Measurements from ENCODE around the gene PILRB. TPM values are rescaled to one million over a fixed set of nuclear protein-coding genes. Genes with fewer than 3 reads are reported as not detected.

PILRB gene
- total RNA-seq, 1 donor from 2014 or later = 4.2 TPM

- H3K27me3 ChIP-seq (ENCODE audit: control insufficient read depth in 3 of 3, insufficient read depth in 3 of 3, low read length in 3 of 3) = no peaks in the 10 kb centered on the region
- no peak overlapping the region for H3K9ac ChIP-seq (ENCODE audit: low read depth in 1 of 3, low read length in 3 of 3)
- H3K4me3 ChIP-seq (ENCODE audit: low read length in 3 of 3) = no peak overlapping the region
- H3K36me3 ChIP-seq (ENCODE audit: control insufficient read depth in 3 of 3, insufficient read depth in 3 of 3, low read length in 3 of 3) = peaks cover 15 to 36% (median 23%) of the 10 kb centered on the region in 3 donors
- peaks cover 0 to 2% (median 2%) of the 10 kb centered on the region in 3 donors for H3K4me1 ChIP-seq (ENCODE audit: control insufficient read depth in 3 of 3, insufficient read depth in 3 of 3, low read length in 3 of 3)
- no peak overlapping the region for H3K27ac ChIP-seq (ENCODE audit: low read depth, low read length)
- H3K9me3 ChIP-seq (ENCODE audit: control insufficient read depth in 3 of 3, low read length in 3 of 3) = peaks cover 0 to 2% (median 0%) of the 10 kb centered on the region in 3 donors
Measured at GRCh38 chr7:100366411-100367250, 8.7 kb downstream of the PILRB start.

GRCh38 chr7:100367251-100367620, 9.3 kb downstream of the PILRB start:
- H3K9me3 ChIP-seq (ENCODE audit: control insufficient read depth in 3 of 3, low read length in 3 of 3) = peaks cover 0 to 2% (median 0%) of the 10 kb centered on the region in 3 donors
- peaks cover 0 to 2% (median 2%) of the 10 kb centered on the region in 3 donors for H3K4me1 ChIP-seq (ENCODE audit: control insufficient read depth in 3 of 3, insufficient read depth in 3 of 3, low read length in 3 of 3)
- H3K9ac ChIP-seq (ENCODE audit: low read depth in 1 of 3, low read length in 3 of 3) = no peak overlapping the region
- H3K27me3 ChIP-seq (ENCODE audit: control insufficient read depth in 3 of 3, insufficient read depth in 3 of 3, low read length in 3 of 3) = no peaks in the 10 kb centered on the region
- no peak overlapping the region for H3K4me3 ChIP-seq (ENCODE audit: low read length in 3 of 3)
- H3K36me3 ChIP-seq (ENCODE audit: control insufficient read depth in 3 of 3, insufficient read depth in 3 of 3, low read length in 3 of 3) = peaks cover 14 to 31% (median 18%) of the 10 kb centered on the region in 3 donors
- H3K27ac ChIP-seq (ENCODE audit: low read depth, low read length) = no peak overlapping the region

GRCh38 chr7:100367676-100368613, 10.0 kb downstream of the PILRB start:
- Histone ChIP-seq H3K4me3 (ENCODE audit: low read length in 3 of 3) (no peak overlapping the region), H3K27ac (ENCODE audit: low read depth, low read length) (peak overlapping the region; percentile 36), H3K9me3 (ENCODE audit: control insufficient read depth in 3 of 3, low read length in 3 of 3) (peaks cover 0 to 2% (median 0%) of the 10 kb centered on the region in 3 donors), H3K36me3 (ENCODE audit: control insufficient read depth in 3 of 3, insufficient read depth in 3 of 3, low read length in 3 of 3) (peaks cover 12 to 25% (median 14%) of the 10 kb centered on the region in 3 donors), H3K4me1 (ENCODE audit: control insufficient read depth in 3 of 3, insufficient read depth in 3 of 3, low read length in 3 of 3) (peaks cover 0 to 7% (median 4%) of the 10 kb centered on the region in 3 donors), H3K9ac (ENCODE audit: low read depth in 1 of 3, low read length in 3 of 3) (no peak overlapping the region), H3K27me3 (ENCODE audit: control insufficient read depth in 3 of 3, insufficient read depth in 3 of 3, low read length in 3 of 3) (no peaks in the 10 kb centered on the region)

- Histone ChIP-seq H3K9ac (ENCODE audit: low read depth in 1 of 3, low read length in 3 of 3) (no peak overlapping the region), H3K9me3 (ENCODE audit: control insufficient read depth in 3 of 3, low read length in 3 of 3) (peaks cover 0 to 2% (median 0%) of the 10 kb centered on the region in 3 donors), H3K27me3 (ENCODE audit: control insufficient read depth in 3 of 3, insufficient read depth in 3 of 3, low read length in 3 of 3) (no peaks in the 10 kb centered on the region), H3K4me1 (ENCODE audit: control insufficient read depth in 3 of 3, insufficient read depth in 3 of 3, low read length in 3 of 3) (peaks cover 0 to 7% (median 4%) of the 10 kb centered on the region in 3 donors), H3K27ac (ENCODE audit: low read depth, low read length) (peak overlapping the region; percentile 40), H3K4me3 (ENCODE audit: low read length in 3 of 3) (no peak overlapping the region), H3K36me3 (ENCODE audit: control insufficient read depth in 3 of 3, insufficient read depth in 3 of 3, low read length in 3 of 3) (peaks cover 6 to 19% (median 12%) of the 10 kb centered on the region in 3 donors)
Measured at GRCh38 chr7:100369105-100369504, 11.2 kb downstream of the PILRB start.

GRCh38 chr7:100370303-100370702, 12.4 kb downstream of the PILRB start:
- Histone ChIP-seq H3K4me3 (ENCODE audit: low read length in 3 of 3) (no peak overlapping the region), H3K4me1 (ENCODE audit: control insufficient read depth in 3 of 3, insufficient read depth in 3 of 3, low read length in 3 of 3) (peaks cover 0 to 7% (median 4%) of the 10 kb centered on the region in 3 donors), H3K9me3 (ENCODE audit: control insufficient read depth in 3 of 3, low read length in 3 of 3) (peaks cover 0 to 2% (median 0%) of the 10 kb centered on the region in 3 donors), H3K27ac (ENCODE audit: low read depth, low read length) (no peak overlapping the region), H3K9ac (ENCODE audit: low read depth in 1 of 3, low read length in 3 of 3) (no peak overlapping the region), H3K27me3 (ENCODE audit: control insufficient read depth in 3 of 3, insufficient read depth in 3 of 3, low read length in 3 of 3) (no peaks in the 10 kb centered on the region), H3K36me3 (ENCODE audit: control insufficient read depth in 3 of 3, insufficient read depth in 3 of 3, low read length in 3 of 3) (peaks cover 6 to 21% (median 12%) of the 10 kb centered on the region in 3 donors)

- H3K4me3 ChIP-seq (ENCODE audit: low read length in 3 of 3) = no peak overlapping the region
- H3K9ac ChIP-seq (ENCODE audit: low read depth in 1 of 3, low read length in 3 of 3) = no peak overlapping the region
- peaks cover 0 to 2% (median 0%) of the 10 kb centered on the region in 3 donors for H3K9me3 ChIP-seq (ENCODE audit: control insufficient read depth in 3 of 3, low read length in 3 of 3)
- H3K27me3 ChIP-seq (ENCODE audit: control insufficient read depth in 3 of 3, insufficient read depth in 3 of 3, low read length in 3 of 3) = no peaks in the 10 kb centered on the region
- peaks cover 6 to 21% (median 12%) of the 10 kb centered on the region in 3 donors for H3K36me3 ChIP-seq (ENCODE audit: control insufficient read depth in 3 of 3, insufficient read depth in 3 of 3, low read length in 3 of 3)
- H3K4me1 ChIP-seq (ENCODE audit: control insufficient read depth in 3 of 3, insufficient read depth in 3 of 3, low read length in 3 of 3) = peaks cover 0 to 7% (median 4%) of the 10 kb centered on the region in 3 donors
- H3K27ac ChIP-seq (ENCODE audit: low read depth, low read length) = no peak overlapping the region
Measured at GRCh38 chr7:100370746-100371145, 12.8 kb downstream of the PILRB start.

GRCh38 chr7:100371561-100372171, 13.7 kb downstream of the PILRB start:
- Histone ChIP-seq H3K9me3 (ENCODE audit: control insufficient read depth in 3 of 3, low read length in 3 of 3) (peaks cover 0 to 2% (median 0%) of the 10 kb centered on the region in 3 donors), H3K4me1 (ENCODE audit: control insufficient read depth in 3 of 3, insufficient read depth in 3 of 3, low read length in 3 of 3) (peaks cover 0 to 7% (median 4%) of the 10 kb centered on the region in 3 donors), H3K27me3 (ENCODE audit: control insufficient read depth in 3 of 3, insufficient read depth in 3 of 3, low read length in 3 of 3) (no peaks in the 10 kb centered on the region), H3K27ac (ENCODE audit: low read depth, low read length) (no peak overlapping the region), H3K4me3 (ENCODE audit: low read length in 3 of 3) (no peak overlapping the region), H3K9ac (ENCODE audit: low read depth in 1 of 3, low read length in 3 of 3) (peak overlapping the region in 1 of 3 donors; percentile 25), H3K36me3 (ENCODE audit: control insufficient read depth in 3 of 3, insufficient read depth in 3 of 3, low read length in 3 of 3) (peaks cover 6 to 18% (median 11%) of the 10 kb centered on the region in 3 donors)

GRCh38 chr7:100372256-100372655, 14.3 kb downstream of the PILRB start:
- Histone ChIP-seq H3K27me3 (ENCODE audit: control insufficient read depth in 3 of 3, insufficient read depth in 3 of 3, low read length in 3 of 3) (no peaks in the 10 kb centered on the region), H3K9ac (ENCODE audit: low read depth in 1 of 3, low read length in 3 of 3) (no peak overlapping the region), H3K27ac (ENCODE audit: low read depth, low read length) (no peak overlapping the region), H3K36me3 (ENCODE audit: control insufficient read depth in 3 of 3, insufficient read depth in 3 of 3, low read length in 3 of 3) (peaks cover 5 to 15% (median 9%) of the 10 kb centered on the region in 3 donors), H3K4me1 (ENCODE audit: control insufficient read depth in 3 of 3, insufficient read depth in 3 of 3, low read length in 3 of 3) (peaks cover 0 to 7% (median 4%) of the 10 kb centered on the region in 3 donors), H3K4me3 (ENCODE audit: low read length in 3 of 3) (no peak overlapping the region), H3K9me3 (ENCODE audit: control insufficient read depth in 3 of 3, low read length in 3 of 3) (peaks cover 0 to 1% (median 0%) of the 10 kb centered on the region in 3 donors)

- Histone ChIP-seq H3K9me3 (ENCODE audit: control insufficient read depth in 3 of 3, low read length in 3 of 3) (no peaks in the 10 kb centered on the region), H3K4me3 (ENCODE audit: low read length in 3 of 3) (no peak overlapping the region), H3K36me3 (ENCODE audit: control insufficient read depth in 3 of 3, insufficient read depth in 3 of 3, low read length in 3 of 3) (peaks cover under 1 to 11% (median 9%) of the 10 kb centered on the region in 3 donors), H3K27me3 (ENCODE audit: control insufficient read depth in 3 of 3, insufficient read depth in 3 of 3, low read length in 3 of 3) (no peaks in the 10 kb centered on the region), H3K4me1 (ENCODE audit: control insufficient read depth in 3 of 3, insufficient read depth in 3 of 3, low read length in 3 of 3) (peaks cover 0 to 7% (median 4%) of the 10 kb centered on the region in 3 donors), H3K9ac (ENCODE audit: low read depth in 1 of 3, low read length in 3 of 3) (no peak overlapping the region), H3K27ac (ENCODE audit: low read depth, low read length) (no peak overlapping the region)
Measured at GRCh38 chr7:100372694-100373093, 14.8 kb downstream of the PILRB start.

All from skeletal muscle tissue (tissue), 4 donors.